ENCODE data around the gene PDE4D.

The PDE4D gene

DNA sequence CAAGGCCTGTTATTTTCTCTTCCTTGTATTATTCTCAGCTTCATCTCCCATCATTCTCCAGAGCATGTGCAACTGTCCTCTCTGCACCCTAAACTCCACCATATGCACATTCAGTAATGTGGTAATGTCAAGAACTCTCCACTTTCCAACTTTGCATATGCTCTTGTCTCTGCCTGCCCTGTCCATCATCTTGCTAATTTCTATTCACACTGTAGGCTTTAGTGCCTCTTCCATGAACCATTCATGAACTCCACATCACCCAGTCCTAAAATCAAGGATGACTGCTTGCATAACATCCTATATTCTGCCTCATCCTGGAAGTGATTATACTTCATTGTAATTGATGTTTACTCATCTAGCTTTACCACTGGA is 354.8 kb downstream of the PDE4D start:
- Histone ChIP-seq H3K9ac (ENCODE audit: low read depth, low read length) (no peak overlapping the region), H3K27me3 (ENCODE audit: control insufficient read depth, insufficient read depth, low read length) (no peaks in the 10 kb centered on the region)

DNA sequence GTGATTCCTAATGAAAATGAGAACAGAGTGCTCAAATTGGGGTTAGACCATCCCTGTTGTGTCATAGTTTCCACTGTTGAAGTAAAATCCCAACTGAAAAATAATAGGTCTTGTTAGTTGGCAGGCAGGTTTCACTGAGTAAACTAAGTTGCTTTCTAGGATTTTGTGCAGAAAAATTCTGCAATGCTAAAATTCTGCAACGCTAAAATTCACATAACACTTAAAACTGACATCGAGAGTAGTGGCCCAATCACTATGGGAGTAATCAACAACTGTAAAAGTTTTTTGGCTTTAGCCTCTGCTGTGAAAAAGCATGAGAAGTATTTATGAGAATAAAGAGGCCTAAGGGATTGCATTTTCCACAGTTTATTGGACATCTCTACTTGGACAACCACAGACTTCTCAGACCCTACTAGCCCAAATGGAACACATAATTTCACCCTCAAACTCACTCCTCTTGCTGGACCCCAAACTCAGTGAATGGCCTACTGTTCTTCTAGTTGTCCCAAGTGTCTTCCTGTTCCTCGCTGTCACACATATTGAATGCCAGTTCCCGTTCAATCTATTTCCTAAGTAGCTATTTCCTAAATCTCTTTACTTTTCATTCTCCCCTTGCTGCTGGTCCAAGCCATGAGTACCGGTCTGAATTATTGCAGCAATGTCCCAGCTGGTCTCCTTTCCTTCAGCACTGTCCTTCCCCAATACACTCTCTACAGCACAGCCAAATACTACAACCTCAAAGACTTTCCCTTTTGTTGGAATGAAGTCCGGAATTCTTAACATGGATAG is 355.4 kb downstream of the PDE4D start:
- Histone ChIP-seq H3K4me3 (ENCODE audit: low read depth, low read length) (no peak overlapping the region), H3K27me3 (ENCODE audit: control insufficient read depth, insufficient read depth, low read length) (no peaks in the 10 kb centered on the region), H3K4me1 (ENCODE audit: control insufficient read depth, insufficient read depth, low read length) (no peaks in the 10 kb centered on the region), H3K9ac (ENCODE audit: low read depth, low read length) (no peak overlapping the region), H3K36me3 (ENCODE audit: control insufficient read depth, insufficient read depth, low read length) (no peaks in the 10 kb centered on the region), H3K9me3 (ENCODE audit: control insufficient read depth, insufficient read depth, low read length) (no peaks in the 10 kb centered on the region)

More for the DNA sequence above, 354.8 kb downstream of the PDE4D start:
- Histone ChIP-seq H3K4me1 (ENCODE audit: control insufficient read depth, insufficient read depth, low read length) (no peaks in the 10 kb centered on the region), H3K9me3 (ENCODE audit: control insufficient read depth, insufficient read depth, low read length) (no peaks in the 10 kb centered on the region), H3K36me3 (ENCODE audit: control insufficient read depth, insufficient read depth, low read length) (no peaks in the 10 kb centered on the region), H3K4me3 (ENCODE audit: low read depth, low read length) (no peak overlapping the region)

DNA sequence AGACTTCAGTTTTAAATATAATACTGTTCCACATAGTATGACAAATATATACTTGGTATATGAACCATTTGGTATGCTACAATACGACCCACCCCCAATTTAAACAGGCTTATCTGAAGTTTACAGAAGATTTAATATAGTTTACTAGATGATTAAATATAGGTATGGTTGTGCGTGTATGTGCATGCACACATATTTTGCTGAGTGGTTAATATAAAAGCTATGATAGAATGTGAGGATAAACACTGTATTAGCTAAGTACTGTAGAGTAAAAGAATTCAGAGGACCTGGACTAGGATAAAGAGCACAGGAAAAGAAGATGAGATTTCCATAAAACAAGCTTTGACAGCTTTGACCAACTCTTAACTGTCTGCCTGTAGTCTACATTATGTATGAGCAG is 356.7 kb downstream of the PDE4D start:
- Histone ChIP-seq H3K9me3 (ENCODE audit: control insufficient read depth, insufficient read depth, low read length) (no peaks in the 10 kb centered on the region), H3K9ac (ENCODE audit: low read depth, low read length) (no peak overlapping the region), H3K4me3 (ENCODE audit: low read depth, low read length) (no peak overlapping the region), H3K27me3 (ENCODE audit: control insufficient read depth, insufficient read depth, low read length) (no peaks in the 10 kb centered on the region), H3K36me3 (ENCODE audit: control insufficient read depth, insufficient read depth, low read length) (no peaks in the 10 kb centered on the region), H3K4me1 (ENCODE audit: control insufficient read depth, insufficient read depth, low read length) (no peaks in the 10 kb centered on the region)

DNA sequence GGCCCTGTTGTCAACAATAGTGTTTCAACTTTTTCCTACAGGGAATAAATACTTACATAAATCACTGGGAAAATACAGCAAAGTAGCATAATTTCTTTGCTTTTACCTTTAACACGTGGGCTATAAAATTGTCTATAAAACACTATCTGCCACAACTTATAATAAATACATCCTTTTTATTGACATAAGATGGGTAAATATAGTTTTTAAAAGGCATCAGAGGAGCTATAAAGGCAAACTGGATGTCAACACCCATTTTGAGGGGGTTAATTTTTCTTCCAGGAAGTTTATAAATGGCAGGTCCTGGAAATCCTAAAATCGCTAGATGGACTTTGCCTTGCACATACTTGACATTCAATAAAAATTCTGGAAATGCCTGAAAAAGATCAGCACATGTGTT is 358.0 kb downstream of the PDE4D start:
- Histone ChIP-seq H3K27me3 (ENCODE audit: control insufficient read depth, insufficient read depth, low read length) (no peaks in the 10 kb centered on the region), H3K36me3 (ENCODE audit: control insufficient read depth, insufficient read depth, low read length) (no peaks in the 10 kb centered on the region), H3K9ac (ENCODE audit: low read depth, low read length) (no peak overlapping the region), H3K9me3 (ENCODE audit: control insufficient read depth, insufficient read depth, low read length) (no peaks in the 10 kb centered on the region), H3K4me1 (ENCODE audit: control insufficient read depth, insufficient read depth, low read length) (no peaks in the 10 kb centered on the region), H3K4me3 (ENCODE audit: low read depth, low read length) (no peak overlapping the region)

DNA sequence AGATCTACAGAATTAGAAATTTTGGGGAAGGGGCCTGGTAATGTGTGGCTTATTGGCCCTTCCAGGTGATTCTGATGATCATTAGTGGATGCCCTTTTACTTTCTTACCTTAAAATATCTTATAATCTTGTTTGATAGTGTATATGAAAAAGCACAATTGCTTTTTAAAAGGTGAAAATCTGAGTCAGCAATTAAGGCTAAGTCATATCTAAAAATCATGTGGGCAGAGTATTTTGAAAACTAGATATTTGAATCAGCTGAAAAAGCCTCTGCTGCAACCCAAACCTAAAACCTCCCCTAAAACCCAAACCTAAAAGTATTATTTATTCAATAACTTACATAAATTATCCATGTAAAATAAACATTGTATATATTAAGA is 359.8 kb downstream of the PDE4D start:
- no peaks in the 10 kb centered on the region for H3K27me3 ChIP-seq (ENCODE audit: control insufficient read depth, insufficient read depth, low read length)
- no peaks in the 10 kb centered on the region for H3K4me1 ChIP-seq (ENCODE audit: control insufficient read depth, insufficient read depth, low read length)
- no peaks in the 10 kb centered on the region for H3K9me3 ChIP-seq (ENCODE audit: control insufficient read depth, insufficient read depth, low read length)
- H3K36me3 ChIP-seq (ENCODE audit: control insufficient read depth, insufficient read depth, low read length): no peaks in the 10 kb centered on the region
- H3K4me3 ChIP-seq (ENCODE audit: low read depth, low read length): no peak overlapping the region
- H3K9ac ChIP-seq (ENCODE audit: low read depth, low read length): no peak overlapping the region

DNA sequence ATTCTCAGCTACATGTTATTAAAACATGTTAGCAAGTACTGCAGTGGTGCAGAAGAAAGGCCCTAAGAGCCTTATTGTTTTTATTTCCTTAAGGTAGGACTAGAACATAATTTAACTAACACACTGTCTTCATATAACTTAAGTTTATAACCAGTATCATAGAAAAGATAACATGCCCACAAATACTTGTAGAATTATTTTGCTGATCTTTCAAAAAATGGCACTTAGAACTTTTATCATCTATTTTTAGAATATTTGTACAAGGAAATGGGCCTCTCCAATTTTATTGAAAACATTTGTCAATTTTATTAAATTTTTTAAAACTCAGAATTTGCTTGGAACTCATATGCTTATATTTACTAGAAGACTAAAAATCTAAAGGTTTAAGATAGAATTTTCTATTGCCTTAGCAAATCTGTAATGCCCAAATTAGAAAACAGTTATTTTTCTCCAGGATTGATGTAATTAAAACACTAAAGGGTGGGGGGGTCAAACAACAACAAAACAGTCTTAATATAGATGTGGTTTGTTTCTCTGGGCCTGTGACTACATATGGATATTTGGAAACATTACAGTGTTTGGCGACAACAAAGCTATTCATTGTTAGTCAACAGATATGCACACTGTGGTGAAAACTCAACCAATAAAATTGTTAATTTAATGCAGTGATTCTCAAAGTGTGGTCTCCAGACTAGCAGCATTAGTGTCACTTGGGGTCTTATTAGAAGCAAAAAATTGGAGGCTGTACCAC is 360.4 kb downstream of the PDE4D start:
- no peaks in the 10 kb centered on the region for H3K36me3 ChIP-seq (ENCODE audit: control insufficient read depth, insufficient read depth, low read length)
- no peak overlapping the region for H3K4me3 ChIP-seq (ENCODE audit: low read depth, low read length)
- no peak overlapping the region for H3K9ac ChIP-seq (ENCODE audit: low read depth, low read length)
- H3K27me3 ChIP-seq (ENCODE audit: control insufficient read depth, insufficient read depth, low read length): no peaks in the 10 kb centered on the region
- no peaks in the 10 kb centered on the region for H3K9me3 ChIP-seq (ENCODE audit: control insufficient read depth, insufficient read depth, low read length)
- no peaks in the 10 kb centered on the region for H3K4me1 ChIP-seq (ENCODE audit: control insufficient read depth, insufficient read depth, low read length)

DNA sequence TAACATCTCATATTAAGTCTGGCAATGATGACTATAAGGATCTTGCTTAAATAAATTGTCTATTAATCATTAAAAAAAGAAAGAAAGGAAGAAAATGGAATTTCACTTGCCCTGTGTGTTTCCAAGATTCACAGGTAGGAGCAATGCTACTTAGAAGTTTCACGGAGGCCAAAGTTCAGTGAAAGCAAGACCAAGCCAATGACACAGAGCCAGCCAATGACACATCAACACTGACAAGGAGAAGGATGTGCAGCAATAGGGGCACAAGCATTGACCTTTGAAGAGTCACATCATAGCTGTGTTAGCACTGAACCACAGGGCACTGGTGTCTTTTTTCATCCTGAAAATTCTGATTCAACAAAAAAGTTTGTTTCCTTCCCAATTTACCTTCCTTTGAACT is 364.3 kb downstream of the PDE4D start:
- Histone ChIP-seq H3K4me1 (ENCODE audit: control insufficient read depth, insufficient read depth, low read length) (no peaks in the 10 kb centered on the region), H3K27me3 (ENCODE audit: control insufficient read depth, insufficient read depth, low read length) (no peaks in the 10 kb centered on the region), H3K4me3 (ENCODE audit: low read depth, low read length) (no peak overlapping the region), H3K9me3 (ENCODE audit: control insufficient read depth, insufficient read depth, low read length) (no peaks in the 10 kb centered on the region), H3K36me3 (ENCODE audit: control insufficient read depth, insufficient read depth, low read length) (no peaks in the 10 kb centered on the region), H3K9ac (ENCODE audit: low read depth, low read length) (no peak overlapping the region)

DNA sequence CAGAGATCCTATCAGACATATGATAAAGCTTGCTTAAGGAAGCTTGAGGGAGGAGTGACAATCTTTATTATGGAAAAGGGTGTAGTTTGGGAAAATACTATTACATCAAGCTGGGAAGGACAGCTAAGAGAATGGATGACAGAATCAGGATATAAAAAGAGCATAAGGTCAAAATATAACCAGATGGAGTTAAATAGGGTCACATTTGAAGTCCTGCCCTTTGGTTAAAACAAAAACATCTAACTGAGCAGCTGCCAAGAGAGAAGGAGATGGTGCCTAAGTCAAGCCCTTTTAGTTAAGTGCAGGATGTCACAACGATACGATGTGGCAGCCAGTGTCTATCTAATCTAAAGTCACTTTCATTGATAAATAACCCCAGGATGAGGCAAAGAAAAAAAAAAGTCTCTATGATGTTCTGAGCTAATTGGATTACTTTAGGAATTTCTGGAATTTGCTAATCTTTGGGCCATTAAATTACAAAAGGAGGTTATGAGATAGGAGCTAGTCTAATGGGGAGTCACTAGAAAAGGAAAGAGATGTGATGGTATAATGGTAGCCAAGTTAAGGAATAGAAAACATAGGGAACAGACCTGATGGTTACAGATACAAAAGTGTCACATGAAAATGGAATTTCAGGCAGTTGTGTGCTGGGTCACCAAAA is 365.2 kb downstream of the PDE4D start:
- no peak overlapping the region for H3K4me3 ChIP-seq (ENCODE audit: low read depth, low read length)
- no peak overlapping the region for H3K9ac ChIP-seq (ENCODE audit: low read depth, low read length)
- no peaks in the 10 kb centered on the region for H3K9me3 ChIP-seq (ENCODE audit: control insufficient read depth, insufficient read depth, low read length)
- no peaks in the 10 kb centered on the region for H3K27me3 ChIP-seq (ENCODE audit: control insufficient read depth, insufficient read depth, low read length)
- H3K4me1 ChIP-seq (ENCODE audit: control insufficient read depth, insufficient read depth, low read length): no peaks in the 10 kb centered on the region
- no peaks in the 10 kb centered on the region for H3K36me3 ChIP-seq (ENCODE audit: control insufficient read depth, insufficient read depth, low read length)

DNA sequence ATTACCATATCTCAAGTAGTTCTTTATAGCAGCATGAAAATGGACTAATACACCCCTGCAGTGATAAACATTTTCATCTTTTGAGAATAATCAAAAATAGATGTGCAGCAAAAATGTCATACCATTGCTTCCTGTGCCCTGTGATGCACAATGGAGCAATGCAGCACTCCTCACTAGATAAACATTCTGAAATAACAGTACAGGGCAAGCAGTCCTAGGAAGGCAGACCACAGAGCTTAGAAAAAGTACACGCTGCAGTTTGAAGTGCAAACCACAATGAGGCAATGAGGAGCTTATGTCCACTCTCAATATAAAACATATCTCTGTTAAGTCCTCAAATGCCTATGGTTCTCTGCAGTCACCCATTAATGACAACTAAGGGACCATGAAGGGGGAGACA is 367.6 kb downstream of the PDE4D start:
- Histone ChIP-seq H3K36me3 (ENCODE audit: control insufficient read depth, insufficient read depth, low read length) (no peaks in the 10 kb centered on the region), H3K27me3 (ENCODE audit: control insufficient read depth, insufficient read depth, low read length) (no peaks in the 10 kb centered on the region)

DNA sequence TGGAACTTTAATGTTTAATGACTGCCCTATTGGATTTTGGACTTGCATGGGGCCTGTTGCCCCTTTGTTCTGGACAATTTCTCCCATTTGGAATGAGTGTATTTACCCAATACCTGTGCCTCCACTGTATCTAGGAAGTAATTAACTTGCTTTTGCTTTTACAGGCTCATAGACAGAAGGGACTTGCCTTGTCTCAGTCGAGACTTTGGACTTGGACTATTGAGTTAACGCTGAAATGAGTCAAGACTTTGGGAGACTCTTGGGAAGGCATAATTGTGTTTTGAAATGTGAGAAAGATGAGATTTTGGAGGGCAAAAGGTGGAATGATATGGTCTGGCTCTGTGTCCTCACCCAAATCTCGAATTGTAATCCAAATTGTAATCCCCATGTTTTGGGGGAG is 368.2 kb downstream of the PDE4D start:
- no peaks in the 10 kb centered on the region for H3K9me3 ChIP-seq (ENCODE audit: control insufficient read depth, insufficient read depth, low read length)

More for the DNA sequence above, 367.6 kb downstream of the PDE4D start:
- Histone ChIP-seq H3K9me3 (ENCODE audit: control insufficient read depth, insufficient read depth, low read length) (no peaks in the 10 kb centered on the region), H3K9ac (ENCODE audit: low read depth, low read length) (no peak overlapping the region), H3K4me3 (ENCODE audit: low read depth, low read length) (no peak overlapping the region), H3K4me1 (ENCODE audit: control insufficient read depth, insufficient read depth, low read length) (no peaks in the 10 kb centered on the region)

DNA sequence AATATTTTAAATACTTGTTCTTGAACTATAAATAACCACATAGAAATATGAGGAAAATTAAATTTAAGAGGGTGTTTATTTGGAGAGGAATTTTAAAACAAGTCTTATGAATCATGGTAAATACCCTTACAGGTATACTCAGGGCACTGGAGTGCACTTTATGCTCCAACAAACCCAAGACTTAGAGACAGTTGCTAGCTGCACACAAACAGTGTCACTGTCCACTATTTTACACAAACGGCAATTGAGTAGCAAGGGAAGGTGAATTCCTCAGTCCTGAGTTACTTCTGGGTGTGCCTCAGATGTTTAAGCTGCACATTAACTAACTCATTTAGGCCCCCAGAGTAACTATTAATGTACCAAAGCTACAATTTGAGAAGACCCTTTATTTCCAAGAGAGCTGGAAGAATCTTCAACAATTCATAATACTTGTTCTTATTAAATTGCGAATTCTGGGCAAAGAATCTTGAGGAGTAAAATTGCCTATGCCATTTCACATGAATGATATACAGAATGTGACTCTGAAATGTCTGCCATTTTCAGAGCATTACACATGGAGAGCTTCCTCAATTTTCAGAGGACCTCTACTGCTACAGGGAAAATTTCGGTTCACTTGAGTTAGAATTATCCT is 371.2 kb downstream of the PDE4D start:
- Histone ChIP-seq H3K36me3 (ENCODE audit: control insufficient read depth, insufficient read depth, low read length) (no peaks in the 10 kb centered on the region), H3K9me3 (ENCODE audit: control insufficient read depth, insufficient read depth, low read length) (no peaks in the 10 kb centered on the region), H3K27me3 (ENCODE audit: control insufficient read depth, insufficient read depth, low read length) (no peaks in the 10 kb centered on the region), H3K4me3 (ENCODE audit: low read depth, low read length) (no peak overlapping the region), H3K9ac (ENCODE audit: low read depth, low read length) (no peak overlapping the region), H3K4me1 (ENCODE audit: control insufficient read depth, insufficient read depth, low read length) (peaks cover 1% of the 10 kb centered on the region)

More for the DNA sequence above, 368.2 kb downstream of the PDE4D start:
- Histone ChIP-seq H3K27me3 (ENCODE audit: control insufficient read depth, insufficient read depth, low read length) (no peaks in the 10 kb centered on the region), H3K4me3 (ENCODE audit: low read depth, low read length) (no peak overlapping the region), H3K9ac (ENCODE audit: low read depth, low read length) (no peak overlapping the region), H3K36me3 (ENCODE audit: control insufficient read depth, insufficient read depth, low read length) (no peaks in the 10 kb centered on the region), H3K4me1 (ENCODE audit: control insufficient read depth, insufficient read depth, low read length) (no peaks in the 10 kb centered on the region)
